HFF-Myc (cell line): Measurements from ENCODE around the gene CCDC171.

Source experiments
- DNase-seq: peaks from one replicate; pipeline ENCODE4 v3.0.0-alpha.2; 2011; ENCODE audit warnings: low read depth; ENCODE audit errors: extremely low read depth
- H3K4me3 ChIP-seq: replicated peaks from 2 replicates; pipeline ENCODE4 v1.5.1; 2011; ENCODE audit warnings: low read depth, mild to moderate bottlenecking, control low read depth, low read length
- CTCF ChIP-seq: IDR thresholded peaks from 2 replicates; pipeline ENCODE4 v1.5.1; 2012; ENCODE audit warnings: mild to moderate bottlenecking, low read depth, low read length, control low read depth; ENCODE audit errors: missing control alignments

The CCDC171 gene

GRCh38 chr9:15851766-15852165 is 298.9 kb downstream of the CCDC171 start:
- no peak overlapping the region for H3K4me3 ChIP-seq
- DNase-seq, result no peak
- no peak for TF ChIP-seq CTCF

- no peak overlapping the region for H3K4me3 ChIP-seq
- no peak for DNase-seq
- TF ChIP-seq CTCF, result no peak
Observed at GRCh38 chr9:15856591-15856990, 303.7 kb downstream of the CCDC171 start.

- TF ChIP-seq CTCF, result no peak
- no peak for DNase-seq
- H3K4me3 ChIP-seq, result no peak overlapping the region
Observed at GRCh38 chr9:15867334-15867733, 314.5 kb downstream of the CCDC171 start.

- no peak overlapping the region for H3K4me3 ChIP-seq
- no peak for TF ChIP-seq CTCF
- no peak for DNase-seq
Observed at GRCh38 chr9:15867988-15868387, 315.1 kb downstream of the CCDC171 start.

GRCh38 chr9:15873573-15874177 is 320.8 kb downstream of the CCDC171 start:
- no peak overlapping the region for H3K4me3 ChIP-seq
- DNase-seq, result peak; percentile 43
- TF ChIP-seq CTCF, result peak; percentile 35

- DNase-seq, result no peak
- no peak for TF ChIP-seq CTCF
- no peak overlapping the region for H3K4me3 ChIP-seq
Observed at GRCh38 chr9:15882328-15882727, 329.5 kb downstream of the CCDC171 start.

- no peak overlapping the region for H3K4me3 ChIP-seq
- DNase-seq, result no peak
- no peak for TF ChIP-seq CTCF
Observed at GRCh38 chr9:15882883-15883282, 330.0 kb downstream of the CCDC171 start.
